MM.1S (cell line): ENCODE results near the gene DCTN2.
A peak's percentile ranks its signal among the peaks of the same experiment; 100 is the strongest.

ENCODE experiments used
- DNase-seq: peaks from one replicate; pipeline ENCODE4 v3.0.0-alpha.2; 2015
- H2AFZ ChIP-seq: fragments of 300-600 bp; sonication (generic); 2 replicates; pipeline ENCODE4 v1.6.0; 2016; ENCODE audit warnings: antibody characterized with exemption, low read length
- H3F3A ChIP-seq: fragments of 300-600 bp; sonication (generic); 2 replicates; pipeline ENCODE4 v1.6.1; 2016; ENCODE audit warnings: mild to moderate bottlenecking, antibody characterized with exemption, low read length, moderate library complexity, mixed read lengths; ENCODE audit not compliant: insufficient read depth
- H3K27ac ChIP-seq: fragments of 300-600 bp; sonication (generic); 2 replicates; pipeline ENCODE4 v1.5.1; 2016; ENCODE audit warnings: mild to moderate bottlenecking, low read length
- H3K27me3 ChIP-seq: fragments of 300-600 bp; sonication (generic); replicated peaks from 2 replicates; pipeline ENCODE4 v1.6.0; 2016; ENCODE audit warnings: low read length; ENCODE audit not compliant: insufficient read depth
- H3K36me3 ChIP-seq: fragments of 300-600 bp; sonication (generic); replicated peaks from 2 replicates; pipeline ENCODE4 v1.6.1; 2016; ENCODE audit warnings: mild to moderate bottlenecking, low read length, mixed read lengths; ENCODE audit not compliant: insufficient read depth
- H3K4me1 ChIP-seq: fragments of 300-600 bp; sonication (generic); 2 replicates; pipeline ENCODE4 v1.6.1; 2016; ENCODE audit warnings: low read length, mixed read lengths
- H3K4me2 ChIP-seq: fragments of 300-600 bp; sonication (generic); 2 replicates; pipeline ENCODE4 v1.6.0; 2016; ENCODE audit warnings: low read depth, low read length
- H3K4me3 ChIP-seq: fragments of 300-600 bp; sonication (generic); 2 replicates; pipeline ENCODE4 v1.5.1; 2016; ENCODE audit warnings: low read length, mixed read lengths
- H3K79me2 ChIP-seq: fragments of 300-600 bp; sonication (generic); 2 replicates; pipeline ENCODE4 v1.6.1; 2016; ENCODE audit warnings: mixed run types, low read length, mixed read lengths
- H3K9ac ChIP-seq: fragments of 300-600 bp; sonication (generic); 2 replicates; pipeline ENCODE4 v1.6.1; 2016; ENCODE audit warnings: low read length, mixed read lengths
- H3K9me2 ChIP-seq: fragments of 300-600 bp; sonication (generic); replicated peaks from 2 replicates; pipeline ENCODE4 v1.6.1; 2016; ENCODE audit warnings: mild to moderate bottlenecking, low read length, mixed read lengths; ENCODE audit not compliant: insufficient read depth
- H3K9me3 ChIP-seq: fragments of 300-600 bp; sonication (generic); replicated peaks from 2 replicates; pipeline ENCODE4 v1.6.1; 2016; ENCODE audit warnings: mild to moderate bottlenecking, low read length, mixed read lengths; ENCODE audit not compliant: insufficient read depth
- H4K20me1 ChIP-seq: fragments of 300-600 bp; sonication (generic); 2 replicates; pipeline ENCODE4 v1.6.1; 2016; ENCODE audit warnings: mild to moderate bottlenecking, low read length, moderate library complexity, mixed read lengths; ENCODE audit not compliant: insufficient read depth
- EZH2 ChIP-seq: fragments of 300-600 bp; sonication (generic); optimal IDR thresholded peaks from 2 replicates; pipeline ENCODE3; 2017; ENCODE audit warnings: low read depth, mild to moderate bottlenecking, antibody characterized with exemption, low read length, mixed read lengths
- EZH2phosphoT487 ChIP-seq: fragments of 300-600 bp; sonication (generic); IDR thresholded peaks from 2 replicates; pipeline ENCODE4 v1.6.1; 2018; ENCODE audit warnings: antibody characterized with exemption, low read length
- TF ChIP-seq, protein P1 (sequence below): fragments of 300-600 bp; sonication (generic); IDR thresholded peaks from 2 replicates; pipeline ENCODE4 v1.5.1; 2016; ENCODE audit warnings: antibody characterized with exemption, low read length, mixed read lengths

Gene DCTN2

DNA sequence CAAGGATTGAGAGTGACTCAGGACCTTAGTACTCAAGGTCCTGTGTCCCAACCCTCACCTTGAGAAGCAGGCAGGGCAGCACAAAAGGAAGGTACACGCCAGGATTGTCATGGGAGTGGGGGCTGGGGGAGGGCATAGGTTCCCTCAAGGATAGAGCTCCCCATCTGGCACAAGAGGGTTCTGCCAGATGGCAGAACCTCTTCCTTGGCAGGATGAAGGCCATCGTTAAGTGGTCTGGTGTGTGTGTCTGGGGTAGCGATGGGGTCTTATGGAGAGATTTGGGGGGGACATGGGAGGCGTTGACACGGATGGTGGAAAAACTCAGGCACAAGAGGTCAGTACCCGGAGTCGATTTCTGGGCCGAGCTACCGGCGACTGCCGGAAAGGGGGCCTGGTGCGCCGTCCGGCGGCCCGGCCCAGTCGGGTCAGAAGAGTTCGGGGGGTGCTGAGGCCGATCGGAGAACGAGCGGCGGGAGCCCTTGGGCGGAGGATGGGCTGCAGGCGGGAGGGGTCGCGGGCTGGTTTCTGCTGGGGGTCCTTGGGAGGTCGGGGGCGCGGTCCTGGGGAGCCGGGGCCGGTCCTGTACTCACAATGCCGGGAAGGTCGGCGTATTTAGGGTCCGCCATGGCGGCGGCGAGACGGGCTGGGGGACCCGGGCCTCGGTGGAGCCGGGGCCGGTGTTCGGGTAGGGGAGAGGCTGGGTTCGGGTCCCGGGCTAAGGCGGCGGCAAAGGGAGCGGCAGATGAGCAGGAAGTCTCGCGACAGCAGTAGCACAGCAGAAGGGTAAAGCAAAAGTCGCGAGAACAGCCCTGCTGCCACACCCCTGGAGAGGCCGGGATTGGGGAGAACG is at the start of gene DCTN2:
TSS of gene DCTN2 (minus strand) at position 755 of the 850 bp plus-strand sequence. CDS start at position 626, 129 bp downstream.
- Histone ChIP-seq H4K20me1 (no peaks in the 10 kb centered on the region), H3K27ac (no peak within 1 kb of the TSS; the same call in 1 of the 2 replicates), H3K36me3 (no peaks in the 10 kb centered on the region), H3K9me3 (no peaks in the 10 kb centered on the region), H3K9ac (peak within 1 kb of the TSS; percentile 95), H3K4me3 (peak within 1 kb of the TSS; percentile 96), H3K4me2 (peak within 1 kb of the TSS; percentile 92), H3K79me2 (peaks cover 31% of the 10 kb centered on the region), H3K27me3 (peaks cover 25% of the 10 kb centered on the region), H3K4me1 (peaks cover 10% of the 10 kb centered on the region; the same call in 1 of the 2 replicates), H3F3A (no peaks in the 10 kb centered on the region), H2AFZ (peak within 1 kb of the TSS; percentile 98), H3K9me2 (no peaks in the 10 kb centered on the region)
- peak; percentile 96 for DNase-seq
- TF ChIP-seq EZH2, result no peak
- TF ChIP-seq, protein P1, sequence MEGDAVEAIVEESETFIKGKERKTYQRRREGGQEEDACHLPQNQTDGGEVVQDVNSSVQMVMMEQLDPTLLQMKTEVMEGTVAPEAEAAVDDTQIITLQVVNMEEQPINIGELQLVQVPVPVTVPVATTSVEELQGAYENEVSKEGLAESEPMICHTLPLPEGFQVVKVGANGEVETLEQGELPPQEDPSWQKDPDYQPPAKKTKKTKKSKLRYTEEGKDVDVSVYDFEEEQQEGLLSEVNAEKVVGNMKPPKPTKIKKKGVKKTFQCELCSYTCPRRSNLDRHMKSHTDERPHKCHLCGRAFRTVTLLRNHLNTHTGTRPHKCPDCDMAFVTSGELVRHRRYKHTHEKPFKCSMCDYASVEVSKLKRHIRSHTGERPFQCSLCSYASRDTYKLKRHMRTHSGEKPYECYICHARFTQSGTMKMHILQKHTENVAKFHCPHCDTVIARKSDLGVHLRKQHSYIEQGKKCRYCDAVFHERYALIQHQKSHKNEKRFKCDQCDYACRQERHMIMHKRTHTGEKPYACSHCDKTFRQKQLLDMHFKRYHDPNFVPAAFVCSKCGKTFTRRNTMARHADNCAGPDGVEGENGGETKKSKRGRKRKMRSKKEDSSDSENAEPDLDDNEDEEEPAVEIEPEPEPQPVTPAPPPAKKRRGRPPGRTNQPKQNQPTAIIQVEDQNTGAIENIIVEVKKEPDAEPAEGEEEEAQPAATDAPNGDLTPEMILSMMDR, result peak; percentile 38

DNA sequence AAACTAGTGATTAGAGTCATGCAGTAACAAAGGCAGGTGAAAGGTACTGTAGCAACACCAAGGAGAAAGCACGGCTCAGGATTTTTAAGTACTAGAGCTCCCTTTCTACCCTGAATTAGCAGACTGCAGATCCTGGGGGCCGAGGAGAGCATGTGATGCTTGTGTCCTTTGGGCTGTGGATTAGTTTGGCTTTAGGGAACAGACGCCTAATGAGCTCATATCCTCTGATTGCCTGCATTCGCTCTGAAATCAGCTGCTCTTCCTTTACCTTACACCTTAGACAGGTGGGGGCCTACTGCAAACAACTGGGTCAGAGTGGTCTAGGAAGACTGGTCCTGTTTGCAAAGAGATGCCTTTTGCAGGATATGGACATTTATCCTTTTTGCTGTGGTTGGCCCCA is 46.2 kb upstream of the DCTN2 start:
- no peak for TF ChIP-seq EZH2
- no peak for TF ChIP-seq EZH2phosphoT487
- TF ChIP-seq, protein P1, result no peak
- Histone ChIP-seq H3K27ac (no peak overlapping the region), H3K27me3 (peaks cover 4% of the 10 kb centered on the region; the same call in 1 of the 2 replicates), H2AFZ (no peak overlapping the region), H3K4me2 (no peak overlapping the region), H3K79me2 (peaks cover 23% of the 10 kb centered on the region), H3K9me3 (no peaks in the 10 kb centered on the region), H3F3A (0 out of 2 replicates have a peak, but pooled peaks cover 3% of the 10 kb centered on the region), H3K9me2 (no peaks in the 10 kb centered on the region), H3K4me1 (peaks cover 14% of the 10 kb centered on the region; the same call in 1 of the 2 replicates), H3K36me3 (no peaks in the 10 kb centered on the region), H4K20me1 (no peaks in the 10 kb centered on the region), H3K4me3 (no peak overlapping the region), H3K9ac (no peak overlapping the region)
- DNase-seq, result no peak

DNA sequence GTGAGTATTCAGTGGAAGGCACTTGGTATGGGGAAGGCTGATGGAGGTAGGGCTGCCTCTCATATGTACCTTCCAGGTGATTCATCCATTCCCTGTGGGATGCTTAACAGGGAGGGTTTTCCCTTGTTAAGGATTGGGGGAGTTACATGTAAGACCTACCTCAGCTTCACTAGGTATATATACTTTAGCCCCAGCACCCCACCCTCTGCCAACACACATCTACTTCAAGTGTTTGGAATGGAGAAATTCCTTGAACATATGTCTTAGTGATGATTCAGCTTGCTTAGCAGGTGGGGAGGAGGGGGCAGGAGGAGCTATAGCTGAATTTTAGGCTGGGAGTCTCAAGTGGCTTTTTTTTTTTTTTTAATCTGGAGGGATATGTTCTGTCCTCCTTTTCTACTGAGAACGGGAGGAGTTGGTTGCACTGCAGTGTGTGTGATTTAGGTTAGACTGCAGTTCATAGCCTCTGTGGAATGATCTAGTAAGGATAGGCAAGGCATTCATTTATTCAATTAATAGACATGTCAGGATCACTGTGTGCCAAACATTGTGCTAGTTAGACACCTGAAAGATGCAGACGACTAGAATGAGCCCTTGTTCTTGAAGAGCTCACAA is 45.7 kb upstream of the DCTN2 start:
- peak overlapping the region; percentile 99; the same call in 1 of the 2 replicates for H3K4me2 ChIP-seq
- H3K9me2 ChIP-seq, result no peaks in the 10 kb centered on the region
- H3K4me1 ChIP-seq, result peaks cover 14% of the 10 kb centered on the region; the same call in 1 of the 2 replicates
- H2AFZ ChIP-seq, result no peak overlapping the region
- H3K36me3 ChIP-seq, result no peaks in the 10 kb centered on the region
- H3K4me3 ChIP-seq, result no peak overlapping the region
- H3K27ac ChIP-seq, result no peak overlapping the region
- no peak for TF ChIP-seq EZH2phosphoT487
- TF ChIP-seq, protein P1, result no peak
- H3K9me3 ChIP-seq, result no peaks in the 10 kb centered on the region
- no peak overlapping the region for H3K9ac ChIP-seq
- 0 out of 2 replicates have a peak, but pooled peaks cover 3% of the 10 kb centered on the region for H3F3A ChIP-seq
- peaks cover 23% of the 10 kb centered on the region for H3K79me2 ChIP-seq
- peaks cover 9% of the 10 kb centered on the region; the same call in 1 of the 2 replicates for H3K27me3 ChIP-seq
- no peak for DNase-seq
- no peaks in the 10 kb centered on the region for H4K20me1 ChIP-seq
